RWPE2 (cell line): ENCODE results near the gene MAPK9.

Source experiments
- ATAC-seq: fragments of 200-7000 bp; cut with Tn5 transposase; 3 replicates; pipeline ENCODE4 v1.9.1; 2021; ENCODE audit warnings: low read depth
- DNase-seq: peaks from one replicate; pipeline ENCODE4 v3.0.0-alpha.2; 2020; ENCODE audit warnings: low spot score
- H3K27ac ChIP-seq: fragments of 450-650 bp; 2 replicates; pipeline ENCODE4 v1.5.1; 2017; ENCODE audit warnings: mild to moderate bottlenecking; ENCODE audit not compliant: poor library complexity, severe bottlenecking
- H3K27me3 ChIP-seq: fragments of 250-450 bp; sonication (Bioruptor Pico); 2 replicates; pipeline ENCODE4 v1.5.1; 2021; ENCODE audit warnings: mild to moderate bottlenecking, moderate library complexity; ENCODE audit not compliant: insufficient read depth, poor library complexity, severe bottlenecking
- H3K36me3 ChIP-seq: fragments of 250-450 bp; sonication (Bioruptor Pico); 2 replicates; pipeline ENCODE4 v1.5.1; 2020; ENCODE audit warnings: low read depth, mild to moderate bottlenecking, moderate library complexity
- H3K4me1 ChIP-seq: fragments of 250-450 bp; sonication (Bioruptor Pico); 2 replicates; pipeline ENCODE4 v1.5.1; 2021; ENCODE audit warnings: mild to moderate bottlenecking, moderate library complexity; ENCODE audit not compliant: insufficient read depth, poor library complexity, severe bottlenecking
- H3K4me3 ChIP-seq: fragments of 250-450 bp; sonication (Bioruptor Pico); 2 replicates; pipeline ENCODE4 v1.5.1; 2021; ENCODE audit warnings: mild to moderate bottlenecking, moderate library complexity; ENCODE audit not compliant: severe bottlenecking
- H3K9me3 ChIP-seq: fragments of 250-450 bp; sonication (Bioruptor Pico); 2 replicates; pipeline ENCODE4 v1.5.1; 2021; ENCODE audit warnings: mild to moderate bottlenecking, moderate library complexity; ENCODE audit not compliant: severe bottlenecking
- CTCF ChIP-seq: fragments of 450-650 bp; IDR thresholded peaks from one replicate; pipeline ENCODE4 v1.5.1; 2017; ENCODE audit warnings: mild to moderate bottlenecking, moderate library complexity; ENCODE audit not compliant: poor library complexity, severe bottlenecking

Gene MAPK9

DNA sequence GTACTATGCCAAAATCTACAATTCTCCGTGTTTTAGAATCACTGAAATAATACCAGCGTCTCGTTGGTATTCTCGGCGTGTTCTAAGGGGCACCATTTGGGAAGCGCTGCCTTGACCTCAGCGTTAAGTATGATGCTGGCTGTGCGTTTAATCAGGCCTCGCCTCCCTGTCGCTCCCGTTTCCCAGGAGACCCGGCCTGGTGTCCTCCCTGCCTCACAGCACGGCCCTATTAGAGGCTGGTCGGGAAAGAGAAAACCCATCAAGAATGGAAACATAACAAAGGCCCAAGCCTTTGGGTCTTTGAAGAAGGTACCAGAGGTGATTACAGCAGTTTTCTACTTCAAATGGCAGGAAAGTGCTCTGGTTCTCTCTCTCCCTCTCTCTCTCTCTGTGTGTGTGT is 31.3 kb upstream of the MAPK9 start:
- DNase-seq: no peak
- Histone ChIP-seq H3K4me1 (no peaks in the 10 kb centered on the region), H3K27me3 (no peaks in the 10 kb centered on the region), H3K27ac (no peak overlapping the region), H3K9me3 (no peaks in the 10 kb centered on the region), H3K36me3 (no peaks in the 10 kb centered on the region), H3K4me3 (no peak overlapping the region)
- no peak for ATAC-seq
- TF ChIP-seq CTCF: no peak

- Histone ChIP-seq H3K4me3 (no peak overlapping the region), H3K4me1 (no peaks in the 10 kb centered on the region), H3K27ac (no peak overlapping the region), H3K36me3 (no peaks in the 10 kb centered on the region), H3K9me3 (no peaks in the 10 kb centered on the region), H3K27me3 (no peaks in the 10 kb centered on the region)
- DNase-seq: no peak
- TF ChIP-seq CTCF: no peak
- ATAC-seq: no peak
These were observed 26.7 kb upstream of the MAPK9 start for GRCh38 chr5:180318456-180319089.

GRCh38 chr5:180316586-180316985 is 24.7 kb upstream of the MAPK9 start:
- DNase-seq (no peak), ATAC-seq (no peak)
- Histone ChIP-seq H3K4me1 (no peaks in the 10 kb centered on the region), H3K27ac (no peak overlapping the region), H3K36me3 (no peaks in the 10 kb centered on the region), H3K9me3 (no peaks in the 10 kb centered on the region), H3K4me3 (no peak overlapping the region), H3K27me3 (no peaks in the 10 kb centered on the region)
- TF ChIP-seq CTCF: no peak

DNA sequence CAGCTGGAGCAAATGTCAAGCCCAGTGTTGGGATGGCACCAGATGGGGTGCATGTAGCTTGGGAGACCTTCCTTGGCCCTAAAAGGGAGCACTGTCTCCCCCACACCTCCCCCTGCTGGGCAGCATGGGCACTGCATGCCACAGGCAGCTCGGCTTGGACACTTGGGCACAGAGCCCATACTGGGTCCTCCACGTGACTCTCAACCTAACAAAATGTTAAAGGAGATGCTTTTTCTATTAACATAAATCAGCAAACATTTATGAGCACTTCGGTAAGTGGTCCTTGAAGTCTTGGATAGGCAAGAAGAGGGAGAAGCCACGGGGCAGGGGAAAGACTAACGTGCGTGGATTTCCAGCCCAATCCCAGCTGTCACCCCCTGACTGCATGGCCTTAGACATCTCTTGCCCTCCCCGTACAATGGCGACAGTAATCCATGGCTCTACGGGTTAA is 23.9 kb upstream of the MAPK9 start:
- DNase-seq (no peak), ATAC-seq (peak; percentile 14; the same call in 1 of the 3 replicates)
- Histone ChIP-seq H3K36me3 (no peaks in the 10 kb centered on the region), H3K27me3 (no peaks in the 10 kb centered on the region), H3K27ac (no peak overlapping the region), H3K4me3 (no peak overlapping the region), H3K4me1 (no peaks in the 10 kb centered on the region), H3K9me3 (no peaks in the 10 kb centered on the region)
- peak; percentile 86 for TF ChIP-seq CTCF

GRCh38 chr5:180313677-180314505 is 22.0 kb upstream of the MAPK9 start:
- no peaks in the 10 kb centered on the region for H3K36me3 ChIP-seq
- H3K9me3 ChIP-seq: peaks cover 3% of the 10 kb centered on the region
- DNase-seq (no peak), ATAC-seq (peak; percentile 94)
- no peaks in the 10 kb centered on the region for H3K4me1 ChIP-seq
- no peaks in the 10 kb centered on the region for H3K27me3 ChIP-seq
- H3K4me3 ChIP-seq: peak overlapping the region; percentile 41
- H3K27ac ChIP-seq: no peak overlapping the region
- TF ChIP-seq CTCF: no peak
